DMS53 treated with DMSO at 0.1 percent for 48 hours (cell line): ENCODE measurements around the gene CYB561.
"Not testable (repeated sequence)": the region's sequence is repeated elsewhere in the genome, so short reads cannot be mapped to it uniquely, and the experiment has no call there.

Experiments
- DNase-seq: peaks from one replicate; lab custom pipeline; 2025; ENCODE audit not compliant: unreplicated experiment; lab: John Stamatoyannopoulos, UW

CYB561 gene

DNA sequence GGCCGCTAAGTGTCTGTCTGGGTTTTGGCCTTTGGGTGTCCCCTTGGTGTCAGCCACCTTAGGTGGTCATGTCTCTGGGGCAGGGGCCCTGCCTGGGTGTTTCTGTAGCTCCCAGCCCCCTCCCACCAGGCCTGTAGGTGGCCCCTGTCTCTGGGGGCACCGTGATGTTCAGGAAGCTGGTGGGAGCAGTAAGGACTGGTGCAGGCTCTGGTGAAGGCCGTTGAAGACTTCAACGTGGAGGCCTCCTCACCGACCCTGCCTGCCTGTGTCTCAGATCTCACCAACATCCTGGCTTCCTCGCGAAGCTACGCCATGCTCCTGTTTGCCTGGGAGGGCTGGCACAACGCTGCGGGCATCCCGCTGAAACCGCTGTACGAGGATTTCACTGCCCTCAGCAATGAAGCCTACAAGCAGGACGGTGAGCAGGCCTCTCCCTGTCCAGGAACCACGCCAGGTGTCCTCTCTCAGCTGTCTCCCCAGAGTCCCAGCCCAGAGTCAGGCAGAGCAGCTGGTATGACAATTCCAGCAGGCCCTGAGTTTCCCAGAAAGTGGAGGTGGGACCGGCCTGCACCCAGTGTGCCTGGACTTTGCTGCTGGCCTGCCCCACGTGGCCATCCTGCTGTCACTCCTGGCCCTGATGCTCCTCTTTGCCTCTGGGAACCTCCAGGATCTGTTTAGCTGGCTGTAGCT, 33.5 kb upstream of the CYB561 start:
- DNase-seq: peak; percentile 20

- DNase-seq: no peak
Measured at GRCh38 chr17:63478814-63479494, 32.8 kb upstream of the CYB561 start.

- peak; percentile 14 for DNase-seq
Measured at GRCh38 chr17:63477480-63478440, 31.7 kb upstream of the CYB561 start.

DNA sequence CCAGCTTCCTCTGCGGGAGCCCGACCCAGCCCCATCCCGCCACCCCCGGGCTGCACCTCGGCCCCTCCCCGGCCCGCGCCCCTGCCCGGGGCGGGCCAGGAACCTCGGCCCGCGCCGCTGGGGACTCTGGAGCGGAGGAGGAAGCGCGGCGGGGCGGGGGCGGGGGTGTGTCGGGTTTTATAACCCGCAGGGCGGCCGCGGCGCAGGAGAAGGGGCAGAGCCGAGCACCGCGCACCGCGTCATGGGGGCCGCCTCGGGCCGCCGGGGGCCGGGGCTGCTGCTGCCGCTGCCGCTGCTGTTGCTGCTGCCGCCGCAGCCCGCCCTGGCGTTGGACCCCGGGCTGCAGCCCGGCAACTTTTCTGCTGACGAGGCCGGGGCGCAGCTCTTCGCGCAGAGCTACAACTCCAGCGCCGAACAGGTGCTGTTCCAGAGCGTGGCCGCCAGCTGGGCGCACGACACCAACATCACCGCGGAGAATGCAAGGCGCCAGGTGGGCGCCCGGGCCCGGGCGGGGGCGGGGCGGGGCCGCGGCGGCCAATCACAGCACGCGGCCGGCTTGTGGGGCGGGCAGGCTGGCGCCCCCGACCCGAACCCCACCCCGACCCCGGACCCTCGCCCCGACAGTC, 30.9 kb upstream of the CYB561 start, which contains the start of gene ACE:
TSS of gene ACE (plus strand) at position 208 of the 626 bp plus-strand sequence. CDS start at position 242, 34 bp downstream.
- no peak for DNase-seq

GRCh38 chr17:63476459-63476853, 30.4 kb upstream of the CYB561 start:
- no peak for DNase-seq

DNA sequence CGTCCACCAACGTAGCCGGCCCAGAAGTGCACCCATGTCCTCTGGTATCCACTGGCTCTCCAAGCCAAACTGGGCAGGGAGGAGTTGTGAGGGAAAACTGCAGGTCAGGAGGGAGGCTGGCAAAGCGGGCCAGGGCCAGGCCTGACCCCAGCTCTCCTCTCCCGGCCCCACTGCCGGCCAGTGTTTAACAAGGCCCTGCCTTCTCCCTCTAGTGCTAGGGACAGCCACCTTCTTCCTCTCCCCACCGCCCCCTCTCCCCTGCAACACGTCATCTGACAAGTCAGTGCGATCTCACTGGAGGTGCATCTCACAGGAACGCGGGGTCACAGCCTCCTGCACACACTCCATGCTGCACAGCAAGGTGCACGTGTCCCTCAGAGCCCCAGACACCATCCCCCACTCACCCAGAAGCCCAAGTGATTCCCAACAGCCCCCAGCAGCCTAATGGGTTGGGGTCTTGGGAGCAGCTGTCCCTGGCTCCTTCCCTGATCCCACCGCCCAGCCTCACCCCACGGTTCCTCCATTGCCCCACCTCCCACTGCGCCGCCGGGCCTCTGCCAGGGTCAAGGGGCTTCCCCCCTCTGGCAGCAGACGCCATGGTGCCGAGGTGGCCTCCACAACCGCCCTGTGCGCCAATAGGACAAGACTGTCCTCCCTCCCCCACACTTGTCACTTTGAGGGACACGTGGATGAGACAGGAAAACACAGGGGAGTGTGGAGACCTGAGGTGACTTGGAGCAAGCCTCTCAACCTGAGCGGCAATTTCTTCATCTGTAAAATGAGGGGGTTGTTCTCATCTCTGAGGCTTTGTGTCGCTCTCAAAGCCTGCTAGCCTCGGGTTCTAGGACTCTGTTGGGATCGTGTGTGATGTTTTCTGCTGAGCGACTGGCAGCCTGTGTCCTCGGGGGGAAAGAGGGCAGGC, 29.6 kb upstream of the CYB561 start:
- DNase-seq: no peak

- no peak for DNase-seq
Measured at GRCh38 chr17:63474586-63475460, 28.7 kb upstream of the CYB561 start.

- DNase-seq: no peak
Measured at GRCh38 chr17:63474174-63474573, 28.1 kb upstream of the CYB561 start.

GRCh38 chr17:63468099-63468498, 22.0 kb upstream of the CYB561 start:
- not testable (repeated sequence) for DNase-seq

DNA sequence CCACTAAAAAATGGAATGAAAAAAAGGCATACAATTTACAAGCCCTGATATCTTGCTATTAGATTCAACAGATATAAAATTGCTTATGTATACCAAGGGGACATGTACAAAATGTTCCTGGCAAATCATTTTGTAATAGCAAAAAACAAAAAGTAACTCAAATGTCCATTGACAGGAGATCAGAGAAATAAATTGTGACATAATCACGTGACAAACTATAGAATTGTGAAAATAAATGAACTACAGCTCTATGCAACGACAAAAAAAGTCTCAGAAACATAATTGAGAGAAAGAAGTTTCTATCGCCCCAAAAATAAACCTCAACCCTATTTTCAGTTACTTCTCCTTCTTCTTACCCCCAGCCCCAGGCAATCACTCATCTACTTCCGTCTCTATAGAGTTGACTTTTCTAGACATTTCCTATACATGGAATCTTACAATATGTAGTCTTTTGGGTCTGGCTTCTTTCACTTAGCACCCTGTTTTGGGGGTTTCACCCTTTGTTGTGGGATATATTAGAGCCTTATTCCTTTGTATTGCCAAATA, 18.7 kb upstream of the CYB561 start:
- DNase-seq: no peak

- DNase-seq: no peak
Measured at GRCh38 chr17:63463771-63464170, 17.7 kb upstream of the CYB561 start.

DNA sequence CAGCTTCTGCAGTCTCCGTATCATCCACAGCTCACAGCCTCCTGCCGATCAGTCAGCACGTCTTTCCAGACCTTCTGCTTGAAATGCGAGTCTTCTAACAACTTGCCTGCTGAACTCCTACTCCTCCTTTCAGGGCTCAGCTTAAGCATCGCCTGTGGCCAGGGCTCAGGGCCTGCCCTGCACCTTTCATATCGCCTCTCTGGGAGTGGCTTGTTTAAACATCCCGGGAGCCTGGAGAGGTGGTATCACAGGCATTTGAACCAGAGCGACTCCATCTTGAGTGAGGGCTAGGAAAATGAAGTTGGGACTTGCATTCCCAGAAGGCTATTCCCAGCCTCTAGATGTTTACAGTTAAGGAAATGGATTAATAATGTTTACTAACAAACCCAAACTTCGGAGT, 13.9 kb upstream of the CYB561 start:
- no peak for DNase-seq

- no peak for DNase-seq
Measured at GRCh38 chr17:63458478-63458877, 12.4 kb upstream of the CYB561 start.

DNA sequence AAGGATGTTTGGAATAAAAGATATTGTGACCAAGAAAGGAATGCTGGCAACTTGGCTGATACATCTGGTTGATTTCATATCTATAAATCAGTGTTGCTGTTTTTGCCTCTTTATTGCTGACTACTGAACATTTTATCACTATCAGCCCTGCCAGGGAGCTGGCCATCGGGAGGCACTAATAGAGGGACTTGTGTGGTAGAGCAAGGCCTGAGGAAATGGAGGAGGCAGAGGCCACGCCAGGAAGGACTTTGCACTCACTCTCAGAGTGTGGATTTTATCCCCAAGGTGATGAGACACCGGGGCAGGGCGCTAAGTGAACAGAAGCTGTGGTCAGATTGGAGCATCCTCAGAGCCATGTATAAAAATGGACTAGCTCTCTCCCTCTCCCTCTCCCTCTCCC, 9.3 kb upstream of the CYB561 start:
- DNase-seq: peak; percentile 6

DNA sequence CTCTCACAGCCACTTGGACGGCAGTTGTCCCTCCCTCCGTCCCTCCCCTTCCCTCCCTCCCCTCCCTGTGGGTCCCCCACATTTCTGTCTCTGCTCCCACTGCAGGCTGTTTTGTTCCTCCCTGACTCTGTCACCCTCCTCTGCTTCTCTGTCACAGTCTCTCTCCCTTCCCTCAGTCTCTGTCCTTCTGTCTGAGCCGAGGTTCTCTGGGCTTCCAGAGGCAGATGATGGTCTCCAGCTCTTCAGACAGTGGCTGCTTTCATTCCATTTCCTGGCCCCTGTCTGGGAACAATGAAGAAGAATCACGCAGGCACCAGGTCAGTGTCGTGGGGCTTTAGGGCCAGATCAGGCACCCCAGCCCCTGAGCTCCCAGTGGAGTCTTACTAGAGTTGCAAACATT, 8.8 kb upstream of the CYB561 start:
- DNase-seq: no peak

DNA sequence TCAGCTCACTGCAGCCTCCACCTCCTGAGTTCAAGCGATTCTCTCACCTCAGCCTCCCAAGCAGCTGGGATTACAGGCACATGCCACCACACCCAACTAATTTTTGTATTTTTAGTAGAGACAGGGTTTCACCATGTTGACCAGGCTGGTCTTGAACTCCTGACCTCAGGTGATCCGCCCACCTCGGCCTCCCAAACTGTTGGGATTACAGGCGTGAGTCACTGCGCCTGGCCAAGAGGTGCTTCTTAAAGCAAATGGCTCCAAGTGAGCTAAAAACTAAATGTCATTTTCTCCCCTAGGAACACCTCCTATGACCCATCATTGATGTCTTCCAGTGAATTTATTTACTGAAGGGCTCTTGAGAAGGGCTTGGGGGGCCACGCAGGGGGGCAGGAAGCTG, 8.3 kb upstream of the CYB561 start:
- not testable (repeated sequence) for DNase-seq

DNA sequence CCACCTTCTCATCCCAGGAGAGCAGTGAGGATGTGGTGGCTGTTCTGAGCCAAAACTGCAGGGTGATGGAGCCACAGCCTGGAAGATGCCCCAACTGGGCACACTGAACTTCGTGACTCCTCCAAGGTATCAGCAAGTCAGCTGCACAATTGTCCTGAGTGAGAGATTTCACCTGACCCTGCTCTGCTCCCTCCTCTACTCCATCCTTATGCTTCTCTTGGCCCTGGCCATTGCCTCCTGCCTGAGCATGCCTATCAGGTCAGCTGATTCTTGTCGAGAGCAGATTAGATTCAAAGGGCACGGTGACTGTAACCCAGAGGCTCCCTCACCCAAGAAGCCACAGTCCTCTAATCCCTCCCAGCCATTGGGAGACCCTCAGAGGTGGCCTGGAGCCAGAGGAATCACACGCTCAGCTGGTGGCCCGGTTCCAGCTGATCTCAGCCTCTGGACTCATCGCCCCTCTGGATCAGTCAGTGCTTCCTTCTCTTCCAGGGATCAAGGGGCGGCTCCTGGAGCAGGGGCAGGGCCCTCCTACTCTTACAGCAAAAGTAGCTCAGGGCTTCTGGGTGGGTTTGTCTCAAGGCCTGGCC, 7.0 kb upstream of the CYB561 start:
- no peak for DNase-seq
